IPS-18a (cell line): Measurements from ENCODE around the gene RIPK4.

ENCODE experiments used
- H3K27ac ChIP-seq: one replicate; pipeline ENCODE4 v1.5.1; 2013; ENCODE audit warnings: low read length
- H3K27me3 ChIP-seq: one replicate; pipeline ENCODE4 v1.6.1; 2013; ENCODE audit warnings: mild to moderate bottlenecking, low read length; ENCODE audit not compliant: control insufficient read depth, insufficient read depth
- H3K36me3 ChIP-seq: one replicate; pipeline ENCODE4 v1.6.1; 2013; ENCODE audit warnings: low read depth, low read length; ENCODE audit not compliant: control insufficient read depth
- H3K4me1 ChIP-seq: one replicate; pipeline ENCODE4 v1.6.1; 2013; ENCODE audit warnings: low read depth, low read length; ENCODE audit not compliant: control insufficient read depth
- H3K4me3 ChIP-seq: one replicate; pipeline ENCODE4 v1.5.1; 2013; ENCODE audit warnings: low read length
- H3K9ac ChIP-seq: one replicate; pipeline ENCODE4 v1.6.1; 2013; ENCODE audit warnings: mild to moderate bottlenecking, low read length, moderate library complexity
- H3K9me3 ChIP-seq: one replicate; pipeline ENCODE4 v1.6.1; 2013; ENCODE audit warnings: low read depth, low read length; ENCODE audit not compliant: control insufficient read depth

RIPK4 gene

DNA sequence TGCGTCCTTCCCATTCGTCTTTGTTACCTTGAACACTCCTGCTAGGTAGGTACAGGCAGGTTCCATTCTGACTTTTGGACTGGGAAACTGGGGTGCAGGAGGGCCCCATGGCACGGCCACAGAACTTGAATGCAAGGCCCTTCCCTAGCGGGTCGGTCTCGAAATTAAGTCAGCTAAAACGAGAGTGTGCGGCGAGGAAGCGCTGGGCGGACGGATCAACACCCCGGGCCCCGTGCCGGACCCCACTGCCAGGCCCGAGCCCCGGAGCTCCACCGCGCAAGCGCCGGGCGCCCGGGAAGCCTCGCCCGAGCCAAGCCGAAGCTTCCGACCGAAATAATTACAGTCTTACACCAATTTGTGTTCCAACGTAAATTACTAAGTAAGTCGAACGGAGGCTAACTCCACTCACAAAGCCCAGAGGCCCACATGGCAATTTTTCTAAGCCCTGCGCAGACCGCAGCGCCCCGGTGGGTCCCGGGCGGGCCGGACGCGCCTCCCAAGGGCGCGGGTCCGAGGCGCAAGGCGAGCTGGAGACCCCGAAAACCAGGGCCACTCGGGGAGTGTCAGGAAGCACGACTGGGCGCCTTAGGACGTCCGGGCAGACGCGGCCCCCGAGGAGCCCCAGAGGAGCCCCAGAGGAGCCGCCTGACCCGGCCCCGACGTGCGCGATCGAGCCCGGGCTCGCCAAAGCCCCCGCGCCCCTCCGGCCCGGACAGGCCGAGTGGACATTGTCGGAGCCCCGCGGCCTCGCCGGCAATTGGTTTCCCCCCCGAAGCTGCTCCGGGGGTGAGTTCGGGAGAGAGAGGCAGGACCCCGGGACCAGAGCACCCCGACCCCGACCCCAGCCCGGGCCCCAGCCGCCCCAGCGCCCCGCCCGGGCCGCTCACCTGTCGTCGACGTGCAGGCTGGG is 624 bp downstream of the RIPK4 start:
- Histone ChIP-seq H3K27me3 (peaks cover 94% of the 10 kb centered on the region), H3K9ac (no peak overlapping the region)

DNA sequence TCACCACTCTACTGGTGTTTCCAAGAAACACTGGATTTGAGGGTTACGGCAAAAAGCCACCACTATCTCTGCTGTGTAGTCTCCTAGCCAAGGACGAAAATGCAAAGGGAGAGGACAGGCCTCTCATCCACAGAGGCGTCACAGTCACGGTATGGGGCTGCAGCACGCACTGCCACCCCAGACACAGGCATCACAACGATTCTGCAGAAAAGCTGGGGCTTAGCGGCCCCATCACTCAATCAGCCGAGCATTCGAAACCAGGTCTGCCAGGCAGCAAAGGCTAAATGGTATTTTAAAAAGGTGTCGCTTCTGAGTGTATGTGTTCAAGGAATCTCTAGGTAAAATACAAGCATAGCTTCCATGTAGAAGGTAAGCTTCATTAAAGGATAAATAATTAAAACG is 1.4 kb downstream of the RIPK4 start:
- Histone ChIP-seq H3K4me1 (peaks cover 63% of the 10 kb centered on the region), H3K4me3 (peak overlapping the region; percentile 56), H3K9ac (no peak overlapping the region), H3K36me3 (no peaks in the 10 kb centered on the region), H3K9me3 (no peaks in the 10 kb centered on the region), H3K27me3 (peaks cover 94% of the 10 kb centered on the region), H3K27ac (no peak overlapping the region)

More for the DNA sequence above, 624 bp downstream of the RIPK4 start:
- H3K4me3 ChIP-seq, result peak overlapping the region; percentile 56
- no peaks in the 10 kb centered on the region for H3K36me3 ChIP-seq
- no peak overlapping the region for H3K27ac ChIP-seq
- H3K4me1 ChIP-seq, result peaks cover 56% of the 10 kb centered on the region
- H3K9me3 ChIP-seq, result no peaks in the 10 kb centered on the region

GRCh38 chr21:41764558-41765419 is 2.1 kb downstream of the RIPK4 start:
- H3K27me3 ChIP-seq, result peaks cover 94% of the 10 kb centered on the region
- H3K9me3 ChIP-seq, result no peaks in the 10 kb centered on the region
- H3K27ac ChIP-seq, result no peak overlapping the region
- no peak overlapping the region for H3K9ac ChIP-seq
- no peak overlapping the region for H3K4me3 ChIP-seq
- no peaks in the 10 kb centered on the region for H3K36me3 ChIP-seq
- H3K4me1 ChIP-seq, result peaks cover 61% of the 10 kb centered on the region

GRCh38 chr21:41763996-41764395 is 2.9 kb downstream of the RIPK4 start:
- Histone ChIP-seq H3K27ac (no peak overlapping the region), H3K4me1 (peaks cover 55% of the 10 kb centered on the region), H3K9me3 (no peaks in the 10 kb centered on the region), H3K4me3 (peak overlapping the region; percentile 53), H3K36me3 (no peaks in the 10 kb centered on the region), H3K27me3 (peaks cover 87% of the 10 kb centered on the region), H3K9ac (no peak overlapping the region)

DNA sequence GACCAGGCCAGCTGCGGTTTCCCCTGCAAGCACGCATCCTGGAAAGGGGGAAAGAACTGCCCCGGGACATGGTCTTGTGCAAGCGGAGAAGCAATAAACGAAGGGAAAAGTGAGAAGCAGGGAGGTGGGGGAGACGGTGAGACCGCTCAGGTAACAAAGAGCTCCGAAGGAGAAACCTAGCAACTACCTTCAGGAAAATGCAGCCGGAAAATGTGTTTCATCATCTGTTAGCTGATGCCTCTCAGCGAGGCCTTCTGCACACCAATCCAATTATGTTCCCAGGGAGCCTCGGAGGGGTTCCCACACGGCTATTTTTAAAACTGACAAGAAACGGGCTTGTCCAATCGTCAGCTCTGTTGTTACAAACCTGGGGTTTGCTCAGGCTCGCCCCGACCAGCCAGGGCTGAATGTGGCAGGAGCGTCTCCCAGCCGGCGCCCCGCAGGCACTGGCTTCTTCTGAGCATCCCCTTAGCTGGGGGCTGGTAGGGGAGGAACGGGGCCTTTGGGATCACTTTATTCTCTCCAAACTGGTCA is 3.4 kb downstream of the RIPK4 start:
- Histone ChIP-seq H3K9ac (peak overlapping the region; percentile 6), H3K9me3 (no peaks in the 10 kb centered on the region), H3K27ac (no peak overlapping the region), H3K4me3 (peak overlapping the region; percentile 53), H3K4me1 (peaks cover 50% of the 10 kb centered on the region), H3K36me3 (no peaks in the 10 kb centered on the region), H3K27me3 (peaks cover 82% of the 10 kb centered on the region)

DNA sequence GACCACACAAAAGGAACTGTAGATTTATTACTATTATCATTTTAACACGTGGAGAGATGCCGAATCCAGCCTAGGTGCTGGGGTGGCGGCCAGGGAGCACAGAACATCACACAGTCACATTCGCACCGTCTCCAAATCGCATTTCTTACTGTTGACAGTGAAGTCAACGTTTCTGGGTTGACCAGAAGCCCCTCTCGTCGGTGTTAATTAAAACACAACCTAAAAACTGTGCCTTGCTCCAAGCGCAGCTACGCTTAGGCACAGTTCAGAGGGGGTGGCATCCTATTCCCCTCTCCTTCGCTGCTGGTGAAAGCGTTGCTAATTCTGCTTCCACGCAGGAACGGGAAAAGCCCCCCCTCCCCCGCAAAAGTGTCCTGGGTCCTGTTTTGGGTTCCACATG is 4.1 kb downstream of the RIPK4 start:
- Histone ChIP-seq H3K4me1 (peaks cover 44% of the 10 kb centered on the region), H3K9ac (peak overlapping the region; percentile 6), H3K4me3 (peak overlapping the region; percentile 53), H3K9me3 (no peaks in the 10 kb centered on the region), H3K36me3 (no peaks in the 10 kb centered on the region), H3K27ac (no peak overlapping the region), H3K27me3 (peaks cover 75% of the 10 kb centered on the region)

DNA sequence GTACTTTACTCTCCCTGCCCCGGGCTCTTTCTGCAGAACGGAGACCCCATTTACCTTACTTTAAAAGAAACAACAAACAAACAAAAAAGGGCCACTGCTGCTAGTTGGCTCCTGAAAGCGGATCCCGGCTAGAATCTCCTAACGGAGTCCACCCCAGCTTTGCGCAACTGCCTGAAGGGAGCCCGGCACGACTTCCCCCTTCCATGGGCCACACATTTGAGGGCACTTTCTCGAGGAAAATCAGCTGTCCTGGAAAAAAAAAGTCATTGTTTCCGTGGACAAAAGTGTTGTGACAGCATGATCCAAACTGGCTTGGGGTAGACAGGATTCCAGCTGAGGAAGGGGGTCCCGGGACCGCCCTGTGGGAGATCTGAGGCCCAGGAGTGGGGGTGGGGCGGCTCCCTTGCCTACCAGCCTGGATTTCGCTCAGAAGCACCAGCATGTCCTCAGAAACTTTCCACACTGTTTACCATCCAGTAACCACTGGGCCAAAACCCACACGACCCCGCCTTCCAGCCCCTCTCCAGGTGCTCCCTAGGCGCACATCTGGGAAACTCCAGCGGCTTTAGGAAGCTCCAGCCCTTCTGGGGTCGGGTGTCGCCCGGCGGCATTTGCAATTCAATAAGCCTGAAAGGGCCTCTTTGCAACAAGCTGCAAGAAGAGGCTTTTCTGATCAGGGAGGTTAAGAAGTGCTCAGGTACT is 4.8 kb downstream of the RIPK4 start:
- Histone ChIP-seq H3K36me3 (no peaks in the 10 kb centered on the region), H3K27ac (no peak overlapping the region), H3K27me3 (peaks cover 68% of the 10 kb centered on the region), H3K9me3 (no peaks in the 10 kb centered on the region), H3K4me1 (peaks cover 37% of the 10 kb centered on the region), H3K9ac (peak overlapping the region; percentile 30), H3K4me3 (peak overlapping the region; percentile 53)

GRCh38 chr21:41761211-41761933 is 5.5 kb downstream of the RIPK4 start:
- H3K9ac ChIP-seq, result peak overlapping the region; percentile 30
- H3K9me3 ChIP-seq, result no peaks in the 10 kb centered on the region
- peaks cover 37% of the 10 kb centered on the region for H3K4me1 ChIP-seq
- no peak overlapping the region for H3K27ac ChIP-seq
- H3K4me3 ChIP-seq, result peak overlapping the region; percentile 53
- H3K36me3 ChIP-seq, result no peaks in the 10 kb centered on the region
- H3K27me3 ChIP-seq, result peaks cover 61% of the 10 kb centered on the region

DNA sequence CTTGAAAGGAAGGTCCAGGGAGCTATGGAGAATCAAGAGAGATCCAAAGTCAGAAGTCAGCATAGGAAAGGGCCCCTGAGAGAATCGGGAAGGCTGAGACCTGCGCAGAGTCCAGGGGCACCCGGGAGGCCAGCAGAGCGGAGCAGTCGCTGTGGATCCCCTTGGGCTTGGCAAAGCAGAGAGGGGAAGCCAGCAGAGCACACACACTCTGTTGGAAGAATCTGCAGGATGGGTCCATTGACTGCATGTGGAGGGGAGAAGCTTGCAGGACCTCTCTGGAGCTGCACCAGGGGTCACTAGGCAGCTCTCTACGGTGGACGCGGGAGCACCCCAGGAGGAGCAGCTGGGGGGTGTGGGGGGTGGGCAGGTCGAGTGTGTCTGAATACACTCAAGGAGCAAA is 6.4 kb downstream of the RIPK4 start:
- H3K4me1 ChIP-seq, result peaks cover 31% of the 10 kb centered on the region

GRCh38 chr21:41759926-41760325 is 6.9 kb downstream of the RIPK4 start:
- H3K4me3 ChIP-seq, result no peak overlapping the region
- peaks cover 30% of the 10 kb centered on the region for H3K4me1 ChIP-seq
- H3K36me3 ChIP-seq, result no peaks in the 10 kb centered on the region
- H3K27ac ChIP-seq, result no peak overlapping the region
- H3K9me3 ChIP-seq, result no peaks in the 10 kb centered on the region
- no peak overlapping the region for H3K9ac ChIP-seq
- peaks cover 47% of the 10 kb centered on the region for H3K27me3 ChIP-seq

More for the DNA sequence above, 6.4 kb downstream of the RIPK4 start:
- Histone ChIP-seq H3K27me3 (peaks cover 52% of the 10 kb centered on the region), H3K27ac (no peak overlapping the region), H3K36me3 (no peaks in the 10 kb centered on the region), H3K9ac (no peak overlapping the region), H3K9me3 (no peaks in the 10 kb centered on the region), H3K4me3 (peak overlapping the region; percentile 53)
